ENCODE results near the gene DNAJC16. TPM values are rescaled to one million over a fixed set of nuclear protein-coding genes. Genes with fewer than 3 reads are reported as not detected.

DNAJC16 gene
- total and polyA plus RNA-seq, 9 of the 15 experiments (the other 6 are each of a cell fraction or from before 2014, with no cell fraction given), result 6.9 to 16.8 (median 12.8) TPM

- 0 out of 2 replicates have a peak, but pooled peaks have one; percentile 49 for TF ChIP-seq PKNOX1 (IDR thresholded peaks at IDR 0.05)
- TF ChIP-seq ZNF507 (tag; conservative IDR thresholded peaks at IDR 0.05), result no peak
- TF ChIP-seq PATZ1 (CRISPR knock-in tag; IDR thresholded peaks at IDR 0.05; ENCODE audit: borderline replicate concordance), result no peak
- no peak for TF ChIP-seq RBBP5 (IDR thresholded peaks at IDR 0.05; ENCODE audit: borderline replicate concordance, insufficient read depth, low read length, poor library complexity, severe bottlenecking)
- TF ChIP-seq NR1H2 (CRISPR knock-in tag; IDR thresholded peaks at IDR 0.05), result no peak
- TF ChIP-seq ZNF146 (CRISPR knock-in tag; IDR thresholded peaks at IDR 0.05; ENCODE audit: unreplicated experiment), result no peak
- TF ChIP-seq ZSCAN29 (IDR thresholded peaks at IDR 0.05), result no peak
- no peak for TF ChIP-seq DNMT1 (IDR thresholded peaks at IDR 0.05)
- TF ChIP-seq HINFP (tag; conservative IDR thresholded peaks at IDR 0.05; ENCODE audit: low read depth), result no peak
- TF ChIP-seq C11orf30 (IDR thresholded peaks at IDR 0.05; ENCODE audit: low read depth), result 0 out of 2 replicates have a peak, but pooled peaks have one; percentile 13
- peak; percentile 58 for TF ChIP-seq ATF1 (CRISPR knock-in tag; IDR thresholded peaks at IDR 0.05)
- TF ChIP-seq ATF1 (tag; IDR thresholded peaks at IDR 0.05), result peak; percentile 65
- no peak for TF ChIP-seq ZNF583 (CRISPR knock-in tag; IDR thresholded peaks at IDR 0.05)
- peak; percentile 69 for TF ChIP-seq ZBTB12 (CRISPR knock-in tag; IDR thresholded peaks at IDR 0.05)
- no peak for TF ChIP-seq NR2F6 (CRISPR knock-in tag; IDR thresholded peaks at IDR 0.05)
- peak; percentile 3; the same call in 1 of the 2 replicates for TF ChIP-seq ETV5 (CRISPR knock-in tag; IDR thresholded peaks at IDR 0.05; ENCODE audit: low read depth)
- TF ChIP-seq NFE2L1 (tag; IDR thresholded peaks at IDR 0.05; ENCODE audit: borderline replicate concordance, low read depth), result no peak
- peak; percentile 92 for TF ChIP-seq ATF3 (IDR thresholded peaks at IDR 0.05)
- TF ChIP-seq ATF3 (CRISPR knock-in tag; conservative IDR thresholded peaks at IDR 0.05), result peak; percentile 68; the same call in 1 of the 2 replicates
- peak; percentile 62 for TF ChIP-seq CCNT2 (IDR thresholded peaks at IDR 0.05; ENCODE audit: borderline replicate concordance, extremely low read depth, insufficient read length, low read depth, low read length)
- TF ChIP-seq ZNF584 (CRISPR knock-in tag; IDR thresholded peaks at IDR 0.05; ENCODE audit: low read depth), result no peak
- no peak for TF ChIP-seq ZNF324 (CRISPR knock-in tag; IDR thresholded peaks at IDR 0.05)
Measured at GRCh38 chr1:15524283-15525049, 2.2 kb upstream of the DNAJC16 start (continued).

Data from K562 (cell line).